ENCODE data around the gene TMEM45A. TPM values are rescaled to one million over a fixed set of nuclear protein-coding genes. Genes with fewer than 3 reads are reported as not detected.

TMEM45A gene
- total RNA-seq, 1 experiment from 2014 or later: 6.6 TPM

DNA sequence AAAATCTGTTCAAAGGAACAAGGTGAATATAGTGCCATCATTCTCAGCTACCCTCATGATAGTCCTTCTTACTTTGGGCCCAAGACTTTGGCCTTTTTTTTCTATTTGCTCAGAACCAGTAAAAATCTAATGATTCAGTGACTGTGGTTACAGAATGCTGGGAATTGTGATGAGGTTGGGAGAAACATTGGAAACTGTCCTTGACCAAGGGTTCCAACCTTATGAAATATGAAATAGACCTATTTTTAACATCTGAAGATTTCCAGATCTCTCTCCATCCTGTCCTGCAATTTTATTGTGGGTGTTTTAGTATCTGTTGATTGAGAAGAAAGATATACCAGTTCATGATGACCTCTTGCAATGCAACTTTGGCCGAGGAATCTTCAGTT is 34.9 kb downstream of the TMEM45A start:
- H3K27ac Mint-ChIP-seq: no peak overlapping the region
- no peak overlapping the region for H3K4me3 Mint-ChIP-seq
- no peaks in the 10 kb centered on the region for H3K27me3 Mint-ChIP-seq (ENCODE audit: low read depth)
- peaks cover 5% of the 10 kb centered on the region; the same call in 1 of the 2 replicates for H3K4me1 Mint-ChIP-seq
- ChIA-PET POLR2A (no interaction called here), CTCF (no interaction called here)
- H3K9me3 Mint-ChIP-seq: peaks cover 12% of the 10 kb centered on the region
- ATAC-seq (no peak), DNase-seq (ENCODE audit: low spot score) (no peak)
- no peak for TF ChIP-seq EMX1 (CRISPR knock-in tag; IDR thresholded peaks at IDR 0.05)
- no peak for TF ChIP-seq SMAD3 (CRISPR knock-in tag; IDR thresholded peaks at IDR 0.05; ENCODE audit: borderline replicate concordance)
- no peak for TF ChIP-seq NFYB (CRISPR knock-in tag; conservative IDR thresholded peaks at IDR 0.05; ENCODE audit: low read depth)
- TF ChIP-seq RORB (CRISPR knock-in tag; IDR thresholded peaks at IDR 0.05): no peak
- no peak for TF ChIP-seq CREM (CRISPR knock-in tag; IDR thresholded peaks at IDR 0.05)
- TF ChIP-seq, protein P1, sequence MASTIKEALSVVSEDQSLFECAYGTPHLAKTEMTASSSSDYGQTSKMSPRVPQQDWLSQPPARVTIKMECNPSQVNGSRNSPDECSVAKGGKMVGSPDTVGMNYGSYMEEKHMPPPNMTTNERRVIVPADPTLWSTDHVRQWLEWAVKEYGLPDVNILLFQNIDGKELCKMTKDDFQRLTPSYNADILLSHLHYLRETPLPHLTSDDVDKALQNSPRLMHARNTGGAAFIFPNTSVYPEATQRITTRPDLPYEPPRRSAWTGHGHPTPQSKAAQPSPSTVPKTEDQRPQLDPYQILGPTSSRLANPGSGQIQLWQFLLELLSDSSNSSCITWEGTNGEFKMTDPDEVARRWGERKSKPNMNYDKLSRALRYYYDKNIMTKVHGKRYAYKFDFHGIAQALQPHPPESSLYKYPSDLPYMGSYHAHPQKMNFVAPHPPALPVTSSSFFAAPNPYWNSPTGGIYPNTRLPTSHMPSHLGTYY (CRISPR knock-in tag; IDR thresholded peaks at IDR 0.05): no peak
- no peak for TF ChIP-seq FOXK1 (CRISPR knock-in tag; IDR thresholded peaks at IDR 0.05)
- TF ChIP-seq, protein P2, sequence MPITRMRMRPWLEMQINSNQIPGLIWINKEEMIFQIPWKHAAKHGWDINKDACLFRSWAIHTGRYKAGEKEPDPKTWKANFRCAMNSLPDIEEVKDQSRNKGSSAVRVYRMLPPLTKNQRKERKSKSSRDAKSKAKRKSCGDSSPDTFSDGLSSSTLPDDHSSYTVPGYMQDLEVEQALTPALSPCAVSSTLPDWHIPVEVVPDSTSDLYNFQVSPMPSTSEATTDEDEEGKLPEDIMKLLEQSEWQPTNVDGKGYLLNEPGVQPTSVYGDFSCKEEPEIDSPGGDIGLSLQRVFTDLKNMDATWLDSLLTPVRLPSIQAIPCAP (CRISPR knock-in tag; IDR thresholded peaks at IDR 0.05): no peak
- peaks cover 7% of the 10 kb centered on the region; the same call in 1 of the 2 replicates for H3K36me3 Mint-ChIP-seq

DNA sequence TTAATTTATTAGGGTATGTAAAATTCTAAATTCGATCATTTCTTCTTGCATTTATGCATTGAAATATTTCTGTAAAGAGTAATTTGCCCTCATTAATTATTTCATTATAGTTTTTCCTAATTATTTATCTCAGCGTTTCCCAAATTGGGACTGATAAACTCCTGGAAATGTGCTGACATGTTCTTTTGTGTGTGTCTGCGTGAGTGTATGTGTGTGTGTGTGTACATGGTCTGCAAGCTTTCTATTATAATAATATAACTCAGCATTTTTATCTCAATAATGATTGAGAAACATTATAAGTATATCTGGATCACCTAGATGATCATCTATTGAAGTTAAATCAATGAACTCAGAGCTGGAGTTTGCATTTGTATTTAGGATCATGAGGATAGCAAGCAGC is 38.7 kb downstream of the TMEM45A start:
- Mint-ChIP-seq H3K4me3 (no peak overlapping the region), H3K4me1 (peaks cover 4% of the 10 kb centered on the region; the same call in 1 of the 2 replicates), H3K9me3 (no peaks in the 10 kb centered on the region), H3K27me3 (ENCODE audit: low read depth) (no peaks in the 10 kb centered on the region), H3K36me3 (no peaks in the 10 kb centered on the region), H3K27ac (no peak overlapping the region)
- ATAC-seq: no peak
- no peak for DNase-seq (ENCODE audit: low spot score)
- ChIA-PET POLR2A (no interaction called here), CTCF (no interaction called here)
- TF ChIP-seq, protein P3, sequence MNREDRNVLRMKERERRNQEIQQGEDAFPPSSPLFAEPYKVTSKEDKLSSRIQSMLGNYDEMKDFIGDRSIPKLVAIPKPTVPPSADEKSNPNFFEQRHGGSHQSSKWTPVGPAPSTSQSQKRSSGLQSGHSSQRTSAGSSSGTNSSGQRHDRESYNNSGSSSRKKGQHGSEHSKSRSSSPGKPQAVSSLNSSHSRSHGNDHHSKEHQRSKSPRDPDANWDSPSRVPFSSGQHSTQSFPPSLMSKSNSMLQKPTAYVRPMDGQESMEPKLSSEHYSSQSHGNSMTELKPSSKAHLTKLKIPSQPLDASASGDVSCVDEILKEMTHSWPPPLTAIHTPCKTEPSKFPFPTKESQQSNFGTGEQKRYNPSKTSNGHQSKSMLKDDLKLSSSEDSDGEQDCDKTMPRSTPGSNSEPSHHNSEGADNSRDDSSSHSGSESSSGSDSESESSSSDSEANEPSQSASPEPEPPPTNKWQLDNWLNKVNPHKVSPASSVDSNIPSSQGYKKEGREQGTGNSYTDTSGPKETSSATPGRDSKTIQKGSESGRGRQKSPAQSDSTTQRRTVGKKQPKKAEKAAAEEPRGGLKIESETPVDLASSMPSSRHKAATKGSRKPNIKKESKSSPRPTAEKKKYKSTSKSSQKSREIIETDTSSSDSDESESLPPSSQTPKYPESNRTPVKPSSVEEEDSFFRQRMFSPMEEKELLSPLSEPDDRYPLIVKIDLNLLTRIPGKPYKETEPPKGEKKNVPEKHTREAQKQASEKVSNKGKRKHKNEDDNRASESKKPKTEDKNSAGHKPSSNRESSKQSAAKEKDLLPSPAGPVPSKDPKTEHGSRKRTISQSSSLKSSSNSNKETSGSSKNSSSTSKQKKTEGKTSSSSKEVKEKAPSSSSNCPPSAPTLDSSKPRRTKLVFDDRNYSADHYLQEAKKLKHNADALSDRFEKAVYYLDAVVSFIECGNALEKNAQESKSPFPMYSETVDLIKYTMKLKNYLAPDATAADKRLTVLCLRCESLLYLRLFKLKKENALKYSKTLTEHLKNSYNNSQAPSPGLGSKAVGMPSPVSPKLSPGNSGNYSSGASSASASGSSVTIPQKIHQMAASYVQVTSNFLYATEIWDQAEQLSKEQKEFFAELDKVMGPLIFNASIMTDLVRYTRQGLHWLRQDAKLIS (CRISPR knock-in tag; IDR thresholded peaks at IDR 0.05; ENCODE audit: borderline replicate concordance): no peak
- no peak for TF ChIP-seq MYBL2 (CRISPR knock-in tag; IDR thresholded peaks at IDR 0.05)
- no peak for TF ChIP-seq ZNF232 (CRISPR knock-in tag; IDR thresholded peaks at IDR 0.05)
- no peak for TF ChIP-seq TCF7 (CRISPR knock-in tag; IDR thresholded peaks at IDR 0.05; ENCODE audit: low read depth)
- no peak for TF ChIP-seq NR2C2 (CRISPR knock-in tag; IDR thresholded peaks at IDR 0.05)
- TF ChIP-seq NFE2L1 (CRISPR knock-in tag; IDR thresholded peaks at IDR 0.05): no peak
- no peak for TF ChIP-seq ESRRA (CRISPR knock-in tag; IDR thresholded peaks at IDR 0.05; ENCODE audit: borderline replicate concordance)
- no peak for TF ChIP-seq ETV6 (CRISPR knock-in tag; IDR thresholded peaks at IDR 0.05)
- TF ChIP-seq, protein P4, sequence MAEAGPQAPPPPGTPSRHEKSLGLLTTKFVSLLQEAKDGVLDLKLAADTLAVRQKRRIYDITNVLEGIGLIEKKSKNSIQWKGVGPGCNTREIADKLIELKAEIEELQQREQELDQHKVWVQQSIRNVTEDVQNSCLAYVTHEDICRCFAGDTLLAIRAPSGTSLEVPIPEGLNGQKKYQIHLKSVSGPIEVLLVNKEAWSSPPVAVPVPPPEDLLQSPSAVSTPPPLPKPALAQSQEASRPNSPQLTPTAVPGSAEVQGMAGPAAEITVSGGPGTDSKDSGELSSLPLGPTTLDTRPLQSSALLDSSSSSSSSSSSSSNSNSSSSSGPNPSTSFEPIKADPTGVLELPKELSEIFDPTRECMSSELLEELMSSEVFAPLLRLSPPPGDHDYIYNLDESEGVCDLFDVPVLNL (CRISPR knock-in tag; IDR thresholded peaks at IDR 0.05; ENCODE audit: borderline replicate concordance, low read depth): no peak
- no peak for TF ChIP-seq SMAD4 (CRISPR knock-in tag; IDR thresholded peaks at IDR 0.05)
- TF ChIP-seq, protein P5, sequence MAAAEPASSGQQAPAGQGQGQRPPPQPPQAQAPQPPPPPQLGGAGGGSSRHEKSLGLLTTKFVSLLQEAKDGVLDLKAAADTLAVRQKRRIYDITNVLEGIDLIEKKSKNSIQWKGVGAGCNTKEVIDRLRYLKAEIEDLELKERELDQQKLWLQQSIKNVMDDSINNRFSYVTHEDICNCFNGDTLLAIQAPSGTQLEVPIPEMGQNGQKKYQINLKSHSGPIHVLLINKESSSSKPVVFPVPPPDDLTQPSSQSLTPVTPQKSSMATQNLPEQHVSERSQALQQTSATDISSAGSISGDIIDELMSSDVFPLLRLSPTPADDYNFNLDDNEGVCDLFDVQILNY (CRISPR knock-in tag; IDR thresholded peaks at IDR 0.05): no peak
- TF ChIP-seq ATF1 (CRISPR knock-in tag; IDR thresholded peaks at IDR 0.05): no peak
- no peak for TF ChIP-seq CREM (CRISPR knock-in tag; IDR thresholded peaks at IDR 0.05)
- TF ChIP-seq, protein P6, sequence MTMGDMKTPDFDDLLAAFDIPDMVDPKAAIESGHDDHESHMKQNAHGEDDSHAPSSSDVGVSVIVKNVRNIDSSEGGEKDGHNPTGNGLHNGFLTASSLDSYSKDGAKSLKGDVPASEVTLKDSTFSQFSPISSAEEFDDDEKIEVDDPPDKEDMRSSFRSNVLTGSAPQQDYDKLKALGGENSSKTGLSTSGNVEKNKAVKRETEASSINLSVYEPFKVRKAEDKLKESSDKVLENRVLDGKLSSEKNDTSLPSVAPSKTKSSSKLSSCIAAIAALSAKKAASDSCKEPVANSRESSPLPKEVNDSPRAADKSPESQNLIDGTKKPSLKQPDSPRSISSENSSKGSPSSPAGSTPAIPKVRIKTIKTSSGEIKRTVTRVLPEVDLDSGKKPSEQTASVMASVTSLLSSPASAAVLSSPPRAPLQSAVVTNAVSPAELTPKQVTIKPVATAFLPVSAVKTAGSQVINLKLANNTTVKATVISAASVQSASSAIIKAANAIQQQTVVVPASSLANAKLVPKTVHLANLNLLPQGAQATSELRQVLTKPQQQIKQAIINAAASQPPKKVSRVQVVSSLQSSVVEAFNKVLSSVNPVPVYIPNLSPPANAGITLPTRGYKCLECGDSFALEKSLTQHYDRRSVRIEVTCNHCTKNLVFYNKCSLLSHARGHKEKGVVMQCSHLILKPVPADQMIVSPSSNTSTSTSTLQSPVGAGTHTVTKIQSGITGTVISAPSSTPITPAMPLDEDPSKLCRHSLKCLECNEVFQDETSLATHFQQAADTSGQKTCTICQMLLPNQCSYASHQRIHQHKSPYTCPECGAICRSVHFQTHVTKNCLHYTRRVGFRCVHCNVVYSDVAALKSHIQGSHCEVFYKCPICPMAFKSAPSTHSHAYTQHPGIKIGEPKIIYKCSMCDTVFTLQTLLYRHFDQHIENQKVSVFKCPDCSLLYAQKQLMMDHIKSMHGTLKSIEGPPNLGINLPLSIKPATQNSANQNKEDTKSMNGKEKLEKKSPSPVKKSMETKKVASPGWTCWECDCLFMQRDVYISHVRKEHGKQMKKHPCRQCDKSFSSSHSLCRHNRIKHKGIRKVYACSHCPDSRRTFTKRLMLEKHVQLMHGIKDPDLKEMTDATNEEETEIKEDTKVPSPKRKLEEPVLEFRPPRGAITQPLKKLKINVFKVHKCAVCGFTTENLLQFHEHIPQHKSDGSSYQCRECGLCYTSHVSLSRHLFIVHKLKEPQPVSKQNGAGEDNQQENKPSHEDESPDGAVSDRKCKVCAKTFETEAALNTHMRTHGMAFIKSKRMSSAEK (CRISPR knock-in tag; IDR thresholded peaks at IDR 0.05; ENCODE audit: borderline replicate concordance): no peak
- TF ChIP-seq ZNF263 (CRISPR knock-in tag; IDR thresholded peaks at IDR 0.05; ENCODE audit: low read depth): no peak
- no peak for TF ChIP-seq FOXP1 (CRISPR knock-in tag; IDR thresholded peaks at IDR 0.05; ENCODE audit: borderline replicate concordance)
- TF ChIP-seq EMX1 (CRISPR knock-in tag; IDR thresholded peaks at IDR 0.05): no peak
